H9 (cell line): ENCODE data around the gene KRT36. TPM values are rescaled to one million over a fixed set of nuclear protein-coding genes. Genes with fewer than 3 reads are reported as not detected.

Experiments
- DNase-seq: peaks from one replicate; pipeline ENCODE4 v3.0.0-alpha.2; 2017
- H2AFZ ChIP-seq: one replicate; pipeline ENCODE4 v1.6.1; 2013; ENCODE audit warnings: mild to moderate bottlenecking, low read length, control low read depth, moderate library complexity
- H2AK5ac ChIP-seq: 2 replicates; pipeline ENCODE4 v1.6.1; 2013; ENCODE audit warnings: low read length, control low read depth, mixed read lengths; ENCODE audit not compliant: insufficient read length
- H2BK120ac ChIP-seq: one replicate; pipeline ENCODE4 v1.6.1; 2013; ENCODE audit warnings: low read depth, mild to moderate bottlenecking, low read length, control low read depth, inconsistent platforms; ENCODE audit not compliant: poor library complexity, severe bottlenecking
- H2BK12ac ChIP-seq: 2 replicates; pipeline ENCODE4 v1.6.1; 2013; ENCODE audit warnings: low read length, control low read depth, mixed read lengths, low read depth; ENCODE audit not compliant: insufficient read length
- H2BK15ac ChIP-seq: 2 replicates; pipeline ENCODE4 v1.6.1; 2013; ENCODE audit warnings: low read depth, low read length, control low read depth
- H2BK20ac ChIP-seq: one replicate; pipeline ENCODE4 v1.6.1; 2013; ENCODE audit warnings: low read depth, mild to moderate bottlenecking, low read length, control low read depth, inconsistent platforms; ENCODE audit not compliant: poor library complexity, severe bottlenecking
- H2BK5ac ChIP-seq: 2 replicates; pipeline ENCODE4 v1.6.1; 2013; ENCODE audit warnings: low read length, control low read depth, mixed read lengths; ENCODE audit not compliant: insufficient read length
- H3K14ac ChIP-seq: 2 replicates; pipeline ENCODE4 v1.6.1; 2013; ENCODE audit warnings: low read length, control low read depth; ENCODE audit not compliant: insufficient read depth
- H3K18ac ChIP-seq: 2 replicates; pipeline ENCODE4 v1.6.1; 2013; ENCODE audit warnings: low read depth, mild to moderate bottlenecking, mixed read lengths, low read length, control low read depth; ENCODE audit not compliant: insufficient read length
- H3K23ac ChIP-seq: 2 replicates; pipeline ENCODE4 v1.6.1; 2013; ENCODE audit warnings: low read length, control low read depth, mixed read lengths, low read depth; ENCODE audit not compliant: insufficient read length
- H3K23me2 ChIP-seq: 2 replicates; pipeline ENCODE4 v1.6.1; 2013; ENCODE audit warnings: low read depth, mild to moderate bottlenecking, mixed read lengths, low read length, control low read depth; ENCODE audit not compliant: insufficient read length, poor library complexity, severe bottlenecking
- H3K27ac ChIP-seq: 2 replicates; pipeline ENCODE4 v1.5.1; 2013; ENCODE audit warnings: low read length, control low read depth, mixed read lengths, low read depth; ENCODE audit not compliant: insufficient read length
- H3K27me3 ChIP-seq: 2 replicates; pipeline ENCODE4 v1.6.1; 2013; ENCODE audit warnings: low read length, control low read depth, inconsistent platforms; ENCODE audit not compliant: insufficient read depth
- H3K4ac ChIP-seq: 2 replicates; pipeline ENCODE4 v1.6.1; 2013; ENCODE audit warnings: low read depth, mild to moderate bottlenecking, control low read depth, inconsistent platforms, low read length, moderate library complexity
- H3K4me1 ChIP-seq: 2 replicates; pipeline ENCODE4 v1.6.1; 2013; ENCODE audit warnings: low read length, control low read depth, inconsistent platforms; ENCODE audit not compliant: insufficient read depth
- H3K4me2 ChIP-seq: 2 replicates; pipeline ENCODE4 v1.6.1; 2013; ENCODE audit warnings: low read length, control low read depth, mixed read lengths; ENCODE audit not compliant: insufficient read length, insufficient read depth
- H3K56ac ChIP-seq: 2 replicates; pipeline ENCODE4 v1.6.1; 2013; ENCODE audit warnings: low read depth, mild to moderate bottlenecking, mixed read lengths, low read length, control low read depth; ENCODE audit not compliant: insufficient read length
- H3K79me1 ChIP-seq: 2 replicates; pipeline ENCODE4 v1.6.1; 2013; ENCODE audit warnings: low read depth, mild to moderate bottlenecking, moderate library complexity, low read length, control low read depth, inconsistent platforms; ENCODE audit not compliant: insufficient read depth, poor library complexity, severe bottlenecking
- H3K79me2 ChIP-seq: 2 replicates; pipeline ENCODE4 v1.6.1; 2013; ENCODE audit warnings: low read length, control low read depth, inconsistent platforms; ENCODE audit not compliant: insufficient read depth
- H3K9ac ChIP-seq: 2 replicates; pipeline ENCODE4 v1.6.1; 2013; ENCODE audit warnings: low read length, control low read depth, mixed read lengths; ENCODE audit not compliant: insufficient read length; ENCODE audit errors: extremely low read depth
- H3K9me3 ChIP-seq: one replicate; pipeline ENCODE4 v1.6.1; 2013; ENCODE audit warnings: low read depth, low read length, inconsistent platforms; ENCODE audit not compliant: control insufficient read depth
- H3T11ph ChIP-seq: one replicate; pipeline ENCODE4 v1.6.1; 2013; ENCODE audit warnings: mild to moderate bottlenecking, low read length, control low read depth, inconsistent platforms
- H4K20me1 ChIP-seq: one replicate; pipeline ENCODE4 v1.6.1; 2013; ENCODE audit not compliant: control insufficient read depth, insufficient read length, insufficient read depth
- H4K5ac ChIP-seq: 2 replicates; pipeline ENCODE4 v1.6.1; 2013; ENCODE audit warnings: low read depth, mild to moderate bottlenecking, mixed read lengths, low read length, control low read depth; ENCODE audit not compliant: insufficient read length
- H4K8ac ChIP-seq: replicated peaks from 2 replicates; pipeline ENCODE4 v1.6.1; 2013; ENCODE audit warnings: low read length, control low read depth, mixed read lengths, low read depth; ENCODE audit not compliant: insufficient read length
- H4K91ac ChIP-seq: 2 replicates; pipeline ENCODE4 v1.6.1; 2013; ENCODE audit warnings: low read depth, mild to moderate bottlenecking, moderate library complexity, mixed read lengths, low read length, control low read depth; ENCODE audit not compliant: insufficient read length
- H3K27ac Mint-ChIP-seq, 3 experiments: 2 replicates in 2 of 3; 3 replicates in 1 of 3; pipeline ENCODE4 v1.8.0; 2020 to 2021; ENCODE audit warnings: mixed read lengths in 3 of 3, mild to moderate bottlenecking in 1 of 3, moderate library complexity in 1 of 3
- H3K27me3 Mint-ChIP-seq: 2 replicates; pipeline ENCODE4 v1.8.0; 2021; ENCODE audit warnings: low read depth, mild to moderate bottlenecking, moderate library complexity, mixed read lengths
- H3K36me3 Mint-ChIP-seq, 3 experiments: 2 replicates in 2 of 3; 3 replicates in 1 of 3; pipeline ENCODE4 v1.8.0; 2020 to 2021; ENCODE audit warnings: low read depth in 3 of 3, mixed read lengths in 3 of 3; ENCODE audit not compliant: insufficient read depth in 1 of 3
- H3K4me1 Mint-ChIP-seq, 2 experiments: 2 replicates each; pipeline ENCODE4 v1.8.0; 2020; ENCODE audit warnings: mixed read lengths in 2 of 2
- H3K4me3 Mint-ChIP-seq, 2 experiments: 2 replicates in 1 of 2; 3 replicates in 1 of 2; pipeline ENCODE4 v1.8.0; 2020 to 2021; ENCODE audit warnings: mild to moderate bottlenecking in 2 of 2, mixed read lengths in 2 of 2, moderate library complexity in 1 of 2
- H3K9me3 Mint-ChIP-seq, 2 experiments: 2 replicates in 1 of 2; 3 replicates in 1 of 2; pipeline ENCODE4 v1.8.0; 2020; ENCODE audit warnings: mild to moderate bottlenecking in 2 of 2, mixed read lengths in 2 of 2, moderate library complexity in 1 of 2
- CTCF ChIP-seq: fragments of 200-600 bp; sonication (generic); conservative IDR thresholded peaks from 3 replicates; pipeline ENCODE4 v1.8.0; 2021; ENCODE audit warnings: antibody characterized with exemption, mild to moderate bottlenecking
- WGBS: extraction: QIAGEN DNeasy Blood & Tissue Kit; methylation state at CpG from one replicate; pipeline ENCODE4 v1.1.7; 2013; ENCODE audit warnings: missing lambda C conversion rate, low lambda C conversion rate, mixed read lengths; ENCODE audit not compliant: insufficient read length; ENCODE audit errors: extremely low coverage; 5-methylcytosine and 5-hydroxymethylcytosine counted together
- total RNA-seq: library from RNA; stranded (reverse); gene quantifications from 2 replicates; pipeline ENCODE4 v1.2.1, GENCODE V29; 2021

KRT36 gene
- total RNA-seq, 1 experiment from 2014 or later, result not detected

DNA sequence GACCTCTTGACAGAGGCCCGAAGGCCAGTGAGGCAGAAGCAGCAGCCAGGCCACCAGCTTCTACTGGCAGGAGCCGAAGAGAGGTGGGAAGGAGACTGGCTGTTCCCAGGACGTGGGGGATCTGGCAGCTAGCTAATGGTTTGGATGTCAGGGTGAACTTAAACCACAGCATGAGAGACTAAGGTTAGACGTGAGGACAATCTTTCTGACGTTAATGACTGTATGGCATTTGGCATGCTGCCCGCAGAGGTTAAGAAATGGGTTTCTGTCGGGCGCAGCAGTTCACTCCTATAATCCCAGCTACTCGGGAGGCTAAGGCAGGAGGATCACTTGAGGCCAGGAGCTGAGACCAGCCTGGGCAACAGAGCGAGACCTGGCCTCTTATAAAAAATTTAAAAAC, 22.0 kb upstream of the KRT36 start:
- no CpG with 5 or more reads among the region's 10 CpGs for WGBS

More for the DNA sequence above, 22.0 kb upstream of the KRT36 start:
- Histone ChIP-seq H3K18ac (no peak overlapping the region), H3K9ac (no peak overlapping the region), H3K9me3 (no peaks in the 10 kb centered on the region), H4K20me1 (no peaks in the 10 kb centered on the region), H2AFZ (no peak overlapping the region), H2BK12ac (no peak overlapping the region), H3K79me1 (no peaks in the 10 kb centered on the region), H4K5ac (no peak overlapping the region), H3T11ph (no peak overlapping the region), H3K4me1 (0 out of 2 replicates have a peak, but pooled peaks cover 3% of the 10 kb centered on the region), H2BK120ac (no peak overlapping the region), H3K23me2 (no peaks in the 10 kb centered on the region), H3K79me2 (no peaks in the 10 kb centered on the region), H3K4me2 (no peak overlapping the region), H3K27me3 (no peaks in the 10 kb centered on the region), H3K4ac (no peak overlapping the region), H4K8ac (no peak overlapping the region), H2BK20ac (no peak overlapping the region), H2AK5ac (no peak overlapping the region), H3K27ac (no peak overlapping the region), H3K23ac (no peak overlapping the region), H4K91ac (no peak overlapping the region), H2BK5ac (no peak overlapping the region), H2BK15ac (no peak overlapping the region), H3K56ac (no peak overlapping the region), H3K14ac (no peak overlapping the region)
- Mint-ChIP-seq H3K36me3 (no peaks in the 10 kb centered on the region), H3K27ac (no peak overlapping the region), H3K9me3 (no peaks in the 10 kb centered on the region; a peak in 1 of 5 replicates), H3K4me3 (no peak overlapping the region), H3K27me3 (no peaks in the 10 kb centered on the region; the same call in 1 of the 2 replicates), H3K4me1 (peaks cover 25 to 26% of the 10 kb centered on the region in 2 experiments)
- no peak for DNase-seq
- no peak for TF ChIP-seq CTCF
